ENCODE results near the gene CACNB4.

- TF ChIP-seq CTCF (IDR thresholded peaks at IDR 0.05) (no peak), POLR2A (IDR thresholded peaks at IDR 0.05) (no peak), POLR2AphosphoS5 (IDR thresholded peaks at IDR 0.05) (no peak)
Observed at GRCh38 chr2:151815821-151816489, 282.9 kb downstream of the CACNB4 start.

All from prostate gland (tissue), 2 donors.